ENCODE results near the gene PTPRF.
A peak's percentile ranks its signal among the peaks of the same experiment; 100 is the strongest.

The PTPRF gene

DNA sequence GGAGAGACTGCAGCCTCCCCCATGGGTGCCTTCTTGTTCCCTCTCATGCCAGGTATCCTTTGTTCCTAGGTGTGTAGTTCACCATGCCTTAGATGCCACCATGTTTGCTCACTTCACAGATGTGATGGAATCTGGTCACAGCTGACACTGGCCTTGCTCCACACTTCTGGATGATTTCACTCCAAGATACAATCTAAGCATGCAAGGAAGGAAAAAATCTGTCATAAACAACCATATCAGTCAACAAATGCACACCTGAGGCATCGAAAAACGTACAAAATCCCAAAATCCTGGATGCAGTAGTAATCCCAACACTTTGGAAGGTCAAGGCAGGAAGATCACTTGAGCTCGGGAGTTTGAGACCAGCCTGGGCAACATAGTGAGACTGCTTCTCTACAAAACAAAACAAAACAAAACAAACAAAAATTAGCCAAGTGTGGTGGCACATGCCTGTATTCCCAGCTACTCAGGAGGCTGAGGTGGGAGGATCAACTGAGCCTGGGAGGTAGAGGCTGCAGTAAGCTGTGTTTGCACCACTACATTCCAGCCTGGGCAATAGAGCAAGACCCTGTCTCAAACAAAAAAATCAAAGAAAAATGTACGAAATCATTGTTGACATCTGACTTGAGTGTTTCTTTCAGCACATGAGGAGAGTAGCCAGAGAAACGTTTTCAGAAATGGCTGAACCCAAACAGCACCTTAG lies 17.1 kb upstream of the PTPRF start:
- no peak for DNase-seq

DNA sequence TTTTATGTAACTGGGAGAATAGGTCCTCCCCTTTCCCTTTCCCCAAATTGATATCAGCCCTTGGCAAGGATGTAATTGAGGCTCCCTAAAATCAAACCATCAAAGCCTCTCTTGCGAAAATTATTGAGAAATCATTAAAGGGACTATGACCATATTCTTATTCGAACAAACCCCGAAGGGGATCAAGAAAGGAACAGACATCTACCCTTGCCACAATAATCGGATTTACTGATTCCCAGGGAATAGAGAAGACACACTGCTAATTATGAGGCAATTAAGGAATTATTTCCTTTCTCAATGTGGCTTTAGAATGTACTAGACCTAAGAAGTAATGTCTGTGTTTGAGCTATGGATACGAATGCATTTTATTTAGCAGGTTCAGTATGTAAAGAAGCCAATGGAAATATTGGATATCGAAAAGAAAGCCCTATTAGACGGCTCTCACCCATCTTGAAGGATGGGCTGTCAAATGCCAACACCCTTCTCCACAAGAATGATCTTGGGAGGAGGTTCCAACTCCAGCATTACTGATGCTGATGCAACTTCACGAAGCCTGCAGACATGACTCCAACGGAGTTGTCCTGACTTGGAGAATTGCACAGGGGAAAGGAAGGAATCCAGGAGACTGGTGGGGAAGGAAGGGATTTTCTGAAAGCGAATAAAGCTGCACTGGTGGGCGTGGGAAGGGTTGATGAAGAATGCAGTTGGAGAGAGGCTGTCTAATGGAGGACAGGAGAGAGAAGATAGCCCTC lies 11.6 kb upstream of the PTPRF start:
- DNase-seq: no peak

DNA sequence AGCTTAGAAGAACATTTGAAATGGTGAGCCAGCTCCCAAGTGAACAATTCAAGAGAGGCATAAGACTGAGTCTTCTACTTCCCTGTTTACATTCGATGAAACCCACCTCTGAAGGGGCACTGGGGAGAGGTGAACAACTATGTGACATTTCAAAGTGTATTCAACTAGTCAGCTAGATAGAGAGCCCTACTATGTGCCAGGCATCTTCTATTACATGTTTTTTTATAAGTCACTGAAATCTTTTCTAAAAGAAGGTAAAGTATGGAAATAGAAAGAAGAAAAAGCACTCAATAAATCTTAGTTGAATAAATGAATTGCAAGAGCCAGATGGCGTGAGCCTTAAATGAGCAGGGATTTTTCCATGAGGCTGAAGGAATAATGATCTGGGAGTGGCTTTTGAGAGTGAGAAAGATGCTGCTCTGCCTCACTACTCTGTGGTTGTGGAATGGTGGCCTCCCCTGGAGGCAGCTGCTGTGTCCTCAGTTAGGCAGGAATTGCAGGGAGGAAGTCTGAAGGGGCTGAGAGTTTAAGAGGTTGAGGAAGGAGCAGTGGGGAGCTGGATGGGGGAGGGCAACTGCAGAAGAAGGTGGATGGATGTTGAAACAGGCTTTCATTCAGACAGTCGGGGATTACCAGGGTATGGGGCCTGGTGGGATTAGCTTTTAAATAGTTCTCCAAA lies 10.4 kb upstream of the PTPRF start:
- no peak for DNase-seq

DNA sequence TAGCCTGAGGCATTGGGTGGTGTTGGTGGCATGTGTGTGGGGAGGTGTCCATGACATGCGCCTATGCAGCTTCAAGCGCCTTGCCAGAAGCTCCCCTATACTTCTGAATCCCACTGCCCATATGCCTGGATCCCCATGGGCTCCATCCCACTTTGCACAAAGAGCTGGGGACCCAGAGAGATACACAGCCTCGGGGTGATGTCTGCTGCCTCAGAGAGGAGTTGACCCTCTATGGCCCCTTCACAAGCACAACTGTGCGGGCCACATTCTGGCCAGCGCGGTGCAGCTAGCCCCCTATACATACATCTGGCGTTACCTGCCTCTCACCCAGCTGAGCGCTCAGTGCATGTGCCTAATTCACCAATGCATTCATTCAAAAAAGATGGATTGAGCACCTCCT lies 9.6 kb upstream of the PTPRF start:
- DNase-seq: no peak

DNA sequence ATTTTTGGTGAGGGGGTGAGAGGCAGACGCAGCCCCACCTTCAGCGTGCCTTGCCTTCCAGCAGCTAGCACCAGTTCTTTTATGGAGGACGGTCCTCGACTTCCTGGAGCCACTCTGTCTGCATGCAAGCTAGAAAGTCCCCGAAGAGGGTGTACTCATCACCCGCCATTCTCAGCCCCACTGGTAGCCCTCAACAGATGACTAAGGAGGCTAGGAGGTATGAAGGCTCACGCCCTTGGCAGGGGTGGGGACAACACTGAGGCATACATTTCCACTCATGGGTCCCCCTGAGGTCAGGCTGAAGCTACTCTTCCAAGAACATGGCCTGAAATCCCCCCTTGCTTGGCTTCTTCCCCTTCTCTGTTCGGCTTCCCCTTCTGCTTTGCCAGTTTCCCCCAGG lies 8.9 kb upstream of the PTPRF start:
- DNase-seq: no peak

DNA sequence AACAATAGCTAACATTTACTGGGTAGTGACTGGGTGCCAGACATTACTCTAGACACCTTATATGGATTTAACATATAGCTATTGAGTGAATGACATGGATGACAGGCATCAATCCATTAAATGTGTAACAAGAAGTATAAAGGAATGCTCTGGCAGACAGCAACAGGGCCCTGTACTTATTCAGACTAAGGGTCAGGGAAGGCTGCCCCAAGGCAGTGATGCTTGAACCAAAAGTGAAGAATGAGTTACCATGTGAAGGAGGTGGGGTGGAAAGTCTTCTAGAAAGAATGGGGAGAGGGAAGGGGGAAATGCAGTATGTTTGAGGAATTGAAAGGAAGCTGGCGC lies 8.3 kb upstream of the PTPRF start:
- DNase-seq: no peak

DNA sequence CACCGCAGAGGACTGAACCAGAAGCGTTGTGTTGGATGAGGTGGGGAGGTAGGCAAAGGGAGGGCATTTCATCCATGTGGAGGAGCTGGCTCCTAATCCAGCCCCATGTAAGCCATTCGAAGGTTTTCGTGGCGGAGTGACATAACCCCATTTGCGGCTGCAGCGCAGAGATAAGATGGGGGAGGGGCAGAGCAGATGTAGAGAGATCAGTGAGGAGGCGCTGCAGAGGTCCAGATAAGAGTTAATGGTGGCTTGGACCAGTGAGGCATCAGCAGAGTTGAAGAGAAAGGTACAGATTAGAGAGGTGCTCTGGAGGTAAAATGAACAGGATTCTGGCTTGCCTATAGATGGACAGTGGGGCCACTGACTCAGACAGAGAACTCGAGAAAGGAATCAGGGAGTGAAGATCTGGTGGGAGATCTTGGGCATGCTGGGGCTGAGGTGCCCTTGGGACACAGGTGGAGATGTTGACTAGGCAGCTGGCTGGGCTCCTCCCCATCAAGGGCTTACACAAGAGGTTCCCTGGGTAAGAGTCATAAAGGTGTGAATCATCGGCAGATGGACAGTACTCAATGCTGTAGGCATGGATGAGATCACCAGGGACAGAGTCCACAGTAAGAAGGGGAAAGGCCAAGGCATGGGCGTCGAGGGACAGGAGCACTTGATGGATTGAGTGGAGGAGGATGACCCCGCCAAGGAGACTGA lies 7.8 kb upstream of the PTPRF start:
- no peak for DNase-seq

DNA sequence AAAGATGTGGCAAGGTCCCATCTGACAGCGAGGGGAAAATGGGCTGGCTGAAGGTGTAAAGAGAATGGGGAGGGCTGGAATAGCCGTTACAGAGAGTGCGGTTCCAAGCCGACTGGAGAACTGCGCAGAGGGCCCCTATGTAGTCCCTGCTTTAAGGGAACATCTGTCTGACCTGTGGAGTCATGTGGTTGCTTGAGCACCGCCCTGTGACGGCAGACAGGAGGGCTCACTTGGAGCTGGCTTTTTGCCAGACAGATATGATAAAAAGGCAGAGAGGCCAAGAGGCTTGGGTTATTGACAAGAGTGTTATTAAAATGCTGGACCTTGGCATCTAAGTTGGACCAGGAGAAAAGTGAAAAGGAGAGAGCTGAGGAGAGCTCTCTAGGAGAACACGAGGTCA lies 5.9 kb upstream of the PTPRF start:
- DNase-seq: no peak

DNA sequence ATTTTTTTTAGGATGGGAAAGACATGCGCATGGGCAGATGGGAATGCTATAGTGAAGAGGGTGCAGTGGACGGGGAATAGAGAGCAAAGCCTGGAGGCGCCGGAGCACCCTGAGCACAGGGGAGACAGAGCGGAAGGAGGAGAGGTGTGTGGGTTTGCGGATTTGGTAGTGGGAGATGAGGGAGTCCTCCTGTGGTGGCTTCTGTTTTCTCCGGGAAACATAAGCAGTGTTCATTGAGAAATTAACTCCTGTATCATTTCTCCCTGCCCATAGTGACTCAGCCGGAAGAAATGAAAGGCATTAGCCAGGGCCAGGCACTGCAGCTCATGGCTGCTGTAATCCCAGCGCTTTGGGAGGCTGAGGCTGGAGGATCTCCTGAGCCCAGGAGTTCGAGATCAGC lies 4.7 kb upstream of the PTPRF start:
- DNase-seq: no peak

DNA sequence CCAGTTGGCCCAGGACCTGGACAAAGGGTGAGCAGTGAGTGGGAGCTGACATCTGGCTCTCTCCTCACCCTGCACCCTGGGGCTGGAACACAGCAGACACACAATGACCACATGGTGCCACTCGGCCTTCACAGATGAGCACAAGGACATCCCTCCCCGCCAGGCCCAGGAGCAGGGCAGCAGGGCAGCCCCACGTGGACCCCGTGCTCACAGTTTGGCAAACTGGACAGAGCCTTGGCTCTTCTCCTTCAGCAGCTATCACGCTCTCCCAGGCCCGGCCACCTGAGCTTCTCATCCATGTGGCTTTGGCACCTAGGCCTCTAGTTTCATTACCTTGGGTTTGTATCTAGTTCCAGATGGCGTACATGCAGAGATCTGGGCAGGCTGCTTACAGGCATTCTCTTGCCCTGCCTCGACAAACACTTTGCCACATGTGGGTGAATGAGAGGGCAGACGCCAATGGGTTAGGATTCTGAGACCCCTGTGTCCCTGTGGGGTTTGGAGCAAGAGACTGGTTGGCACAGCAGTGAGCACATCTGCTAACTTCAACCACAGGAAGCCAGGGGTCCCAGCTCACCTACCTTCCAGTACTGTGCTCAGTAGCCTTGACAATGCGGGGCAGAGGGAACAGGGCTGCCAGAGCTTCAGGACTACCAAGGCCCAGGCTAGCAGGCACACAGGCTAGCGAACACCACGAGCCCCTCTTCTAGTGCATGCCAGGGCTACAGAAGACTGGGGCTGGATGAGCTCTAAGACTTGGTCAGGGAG lies 3.4 kb upstream of the PTPRF start:
- DNase-seq: no peak

DNA sequence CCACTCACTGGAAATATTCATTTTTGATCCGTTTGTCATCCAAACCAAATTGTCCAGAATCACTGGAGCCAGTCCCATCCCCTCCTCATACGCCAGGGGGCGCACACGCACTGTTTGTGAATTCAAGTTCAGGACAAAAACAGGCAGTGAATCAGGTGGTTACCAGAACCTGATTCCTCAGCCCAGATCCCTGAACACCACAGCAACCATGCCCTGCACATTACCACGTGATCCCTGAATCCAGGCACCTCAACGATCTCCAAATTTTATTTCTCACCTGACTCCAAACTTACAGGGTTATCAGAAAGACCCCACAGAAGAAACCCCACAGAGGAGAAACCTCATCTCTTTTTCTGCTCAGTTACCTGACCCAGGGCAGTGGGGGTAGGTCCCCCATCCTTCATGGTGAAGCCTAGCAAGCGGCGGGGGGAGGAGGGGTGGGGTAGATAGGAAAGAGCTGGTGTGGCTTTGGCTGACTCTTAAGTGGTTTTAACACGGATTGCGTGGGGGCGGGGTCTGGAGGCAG lies 1.4 kb upstream of the PTPRF start:
- DNase-seq: peak; percentile 92

DNA sequence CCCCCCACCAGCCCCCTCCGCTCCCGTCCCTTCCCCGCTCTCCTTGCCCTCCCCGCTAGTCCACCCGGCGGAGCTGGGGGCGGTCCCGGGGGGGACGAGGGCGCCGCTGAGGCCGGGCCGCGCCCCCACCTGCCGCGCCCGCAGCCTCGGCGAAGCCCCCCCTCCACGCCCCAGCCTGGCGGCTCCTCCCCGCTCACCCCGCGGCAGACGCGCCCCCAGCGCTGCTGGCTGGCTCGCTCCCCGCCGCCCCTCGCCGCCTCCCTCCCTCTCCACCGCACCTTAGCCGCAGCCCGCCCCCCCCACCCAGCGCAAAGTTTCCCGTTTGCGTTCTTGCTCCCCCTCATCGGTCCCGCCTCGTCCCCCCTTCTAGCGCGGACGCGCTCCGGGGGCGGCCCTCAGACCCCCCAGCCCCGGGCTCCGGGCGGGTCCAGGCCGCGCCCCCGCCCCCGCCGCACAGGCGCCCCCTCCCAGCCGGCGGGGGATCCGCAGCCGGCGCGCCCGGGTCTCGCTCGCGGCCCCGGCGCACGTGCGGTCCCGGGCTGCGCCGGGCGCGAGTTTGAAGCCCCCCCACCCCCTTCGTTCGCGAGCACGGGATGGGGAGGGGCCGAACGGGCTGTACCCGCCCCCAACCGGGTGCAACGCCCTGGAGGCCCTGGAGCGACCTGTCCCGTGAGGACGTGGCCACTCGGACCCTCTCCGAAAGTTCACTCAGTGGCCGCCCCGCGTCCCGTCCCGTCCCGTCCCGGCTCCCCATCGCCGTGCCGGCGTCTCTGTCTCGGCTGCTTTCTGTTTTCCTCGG lies 623 bp downstream of the PTPRF start:
- DNase-seq: peak; percentile 61

DNA sequence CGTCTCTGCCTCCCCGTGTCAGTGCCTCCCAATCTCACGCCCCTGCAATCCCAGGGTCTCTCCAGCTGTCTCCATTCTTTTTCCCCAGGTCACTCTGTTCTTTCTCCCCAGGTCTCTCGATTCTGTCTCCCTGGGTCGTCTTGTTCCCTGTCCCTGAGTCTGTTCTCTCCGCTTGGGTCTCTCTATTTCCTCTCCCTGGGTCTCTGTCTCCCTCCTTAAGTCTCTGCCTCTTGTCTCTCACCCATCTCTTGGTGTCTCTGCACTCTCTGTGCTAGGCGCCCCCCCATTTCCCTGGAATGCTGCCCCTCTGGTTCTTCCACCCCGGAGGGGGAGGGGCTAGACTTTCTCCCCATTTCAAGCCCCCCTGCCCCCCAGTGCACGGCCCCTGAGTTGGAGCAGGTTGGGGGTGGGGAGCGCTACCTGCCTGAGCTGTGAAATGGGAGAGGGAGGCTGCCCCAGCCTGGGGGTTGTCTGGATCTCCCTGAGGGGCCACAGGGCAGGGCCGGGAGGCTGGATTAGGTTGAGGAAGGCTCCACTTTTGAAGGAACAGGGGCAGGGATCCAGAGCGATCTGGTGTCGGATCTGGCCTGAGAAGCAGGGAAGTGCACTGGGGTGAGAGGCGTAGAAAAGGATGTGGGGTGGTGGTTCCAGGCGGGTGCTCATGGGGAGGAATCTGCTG lies 1.4 kb downstream of the PTPRF start:
- no peak for DNase-seq

DNA sequence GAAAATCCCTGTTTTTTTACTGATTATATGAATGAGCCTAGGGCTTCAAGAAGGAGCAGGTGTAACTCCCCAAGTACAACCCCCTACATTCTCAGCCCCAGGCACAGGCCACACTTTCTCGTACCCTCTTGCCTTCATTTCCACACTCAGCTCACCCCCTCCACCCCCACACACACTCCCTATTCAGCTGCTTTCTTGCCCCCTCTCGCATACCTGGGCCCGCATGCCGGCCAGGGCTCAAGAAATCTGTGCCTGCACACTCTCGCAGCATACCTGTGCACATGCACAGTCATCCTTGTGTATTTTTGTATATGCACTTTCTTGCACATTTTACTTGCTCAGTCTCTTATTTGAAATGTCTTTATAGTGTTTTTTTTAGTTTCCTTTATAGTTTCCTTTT lies 2.0 kb downstream of the PTPRF start:
- no peak for DNase-seq

DNA sequence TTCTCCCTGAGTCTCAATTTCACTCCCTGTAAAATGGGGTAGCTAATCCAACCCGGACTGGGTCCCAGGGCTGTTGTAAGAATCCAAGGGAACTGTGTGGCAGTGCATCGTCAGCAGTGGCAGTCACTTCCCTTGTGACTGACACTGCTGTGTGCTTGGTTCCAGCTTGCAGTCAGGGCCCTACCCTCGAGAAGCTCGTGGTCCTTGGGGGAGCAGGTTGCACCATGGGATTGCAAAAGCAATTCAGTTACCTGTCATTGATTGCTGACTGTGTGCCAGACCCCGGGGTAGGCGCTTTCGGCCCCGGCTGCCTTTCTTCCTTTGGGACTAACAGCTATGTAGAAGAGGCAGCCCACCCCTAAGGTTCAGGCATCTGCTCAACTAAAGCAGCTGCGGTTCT lies 2.9 kb downstream of the PTPRF start:
- no peak for DNase-seq

DNA sequence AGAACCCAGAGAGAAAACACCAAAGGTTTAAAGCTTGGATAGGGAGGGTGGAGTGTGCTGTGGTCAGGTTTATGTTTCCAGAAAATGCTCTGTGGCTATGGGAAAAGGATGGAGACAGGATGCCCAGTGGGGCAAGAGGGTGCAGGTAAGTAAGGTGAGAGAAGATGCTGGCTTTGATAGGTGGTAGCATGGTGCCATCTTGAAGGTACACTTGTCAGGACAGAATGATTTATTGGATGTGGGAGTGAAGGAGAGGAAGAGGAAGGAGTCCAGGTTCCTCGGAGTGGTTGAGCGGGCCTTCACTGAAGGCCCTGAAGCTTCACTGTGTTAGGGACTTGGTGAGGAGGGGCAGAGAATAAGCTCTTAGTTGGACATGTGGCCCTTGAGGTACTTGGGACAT lies 3.6 kb downstream of the PTPRF start:
- DNase-seq: no peak

DNA sequence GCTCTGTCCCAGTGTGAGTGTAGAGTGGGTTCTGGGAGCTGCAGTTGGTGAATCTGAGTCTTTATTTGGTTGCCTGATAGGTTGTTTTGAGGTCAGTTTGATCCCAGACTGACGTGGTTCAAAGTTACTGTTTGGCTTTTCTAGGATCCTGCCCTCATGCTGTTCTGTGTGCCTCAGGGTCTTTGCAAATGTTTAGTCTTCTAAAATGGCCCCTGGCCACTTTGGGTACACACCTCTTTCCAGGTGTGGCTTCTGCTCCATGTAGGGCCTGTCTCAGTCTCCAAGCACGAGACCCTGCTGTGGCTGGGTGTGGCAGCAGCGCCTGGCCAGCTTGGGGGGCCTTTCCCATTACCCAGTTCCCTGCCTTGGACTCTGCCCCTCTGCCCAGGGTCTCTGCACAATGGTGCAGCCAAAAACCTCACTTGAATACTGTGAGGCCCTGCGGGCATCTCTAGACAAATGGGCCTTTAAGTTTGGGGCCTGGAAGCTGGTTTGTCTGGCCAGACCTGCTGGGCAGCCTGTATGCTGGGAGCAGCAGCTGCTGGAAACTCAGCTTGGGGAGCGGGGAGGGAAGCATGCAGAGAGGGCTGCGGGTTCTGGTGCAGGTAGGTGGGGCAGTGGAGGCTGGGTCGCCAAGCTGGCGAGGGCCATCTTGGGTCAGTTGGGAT lies 5.6 kb downstream of the PTPRF start:
- DNase-seq: no peak

DNA sequence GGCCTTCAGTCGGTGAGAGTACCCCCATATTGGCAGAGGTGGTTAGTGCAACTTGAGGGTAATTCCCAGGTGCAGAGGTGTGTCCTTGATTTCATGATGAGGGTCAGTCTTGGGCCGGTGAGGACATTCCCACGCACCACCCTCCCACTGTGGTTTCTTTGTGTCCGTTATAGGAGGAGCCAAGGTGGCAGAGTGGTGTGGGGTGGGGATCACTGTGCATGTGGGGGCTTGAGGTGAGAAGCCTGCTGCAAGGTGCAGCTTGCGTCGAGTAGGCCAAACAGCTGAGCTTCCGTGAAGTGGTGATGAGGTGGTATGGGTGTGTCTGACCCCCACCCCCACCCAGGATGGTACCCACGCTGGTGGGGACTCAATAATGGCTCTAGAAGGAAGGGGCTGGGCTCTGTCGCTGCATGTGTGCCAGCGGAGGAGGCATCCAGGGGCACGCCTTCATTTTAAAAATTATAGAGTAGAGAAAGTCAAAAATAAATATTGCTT lies 6.2 kb downstream of the PTPRF start:
- no peak for DNase-seq

DNA sequence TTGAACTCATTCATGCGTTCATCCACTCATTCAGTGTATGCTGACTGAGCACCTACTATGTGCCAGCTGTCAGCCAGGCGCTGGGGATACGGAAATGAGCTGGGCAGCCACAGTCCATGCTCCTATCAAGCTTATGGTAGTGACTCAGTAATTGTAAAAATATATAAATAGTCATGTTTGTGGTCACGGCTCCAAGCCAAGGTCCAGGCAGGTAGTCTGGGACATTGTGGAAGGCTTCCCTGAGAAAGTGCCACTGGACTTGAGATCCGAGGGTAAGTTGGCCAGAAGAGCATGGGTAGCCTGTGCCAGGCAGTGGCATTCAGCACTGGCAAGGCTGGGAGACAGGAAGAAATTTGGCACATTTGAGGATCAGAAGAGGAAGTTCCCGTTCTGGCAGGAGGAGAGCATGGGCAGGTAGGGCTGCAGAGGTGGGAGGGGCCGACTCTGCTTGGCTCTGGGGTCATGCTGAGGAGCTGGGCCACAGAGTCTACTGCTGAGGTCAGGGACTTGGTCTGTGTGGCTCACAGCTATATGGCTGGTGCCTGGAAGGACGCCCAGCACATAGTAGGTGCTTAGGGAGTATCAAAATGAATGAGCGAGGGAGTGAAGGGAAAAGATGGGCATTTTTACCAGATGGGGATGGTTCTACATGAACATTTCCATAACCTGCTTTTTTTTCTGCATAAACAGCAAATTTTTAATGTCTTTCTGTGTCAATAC lies 6.9 kb downstream of the PTPRF start:
- no peak for DNase-seq

DNA sequence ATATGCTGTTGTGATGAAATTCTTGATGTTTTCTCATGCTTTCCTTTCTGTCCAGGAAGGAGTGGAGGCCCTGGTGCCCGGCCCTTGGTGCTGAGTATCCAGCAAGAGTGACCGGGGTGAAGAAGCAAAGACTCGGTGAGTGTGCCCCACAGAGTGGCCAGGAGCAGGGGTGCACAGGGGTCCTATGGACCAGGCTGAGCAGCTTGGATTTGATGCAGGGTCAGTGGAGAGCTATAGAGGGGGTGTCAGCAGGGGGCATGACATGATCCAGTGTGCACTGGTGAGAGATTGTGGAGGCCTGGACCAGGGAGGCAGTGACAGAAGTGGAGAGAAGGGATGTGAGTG lies 7.4 kb downstream of the PTPRF start:
- DNase-seq: no peak
